Chondrocyte (in vitro differentiated cells): Measurements from ENCODE around the gene MCF2L2. TPM values are rescaled to one million over a fixed set of nuclear protein-coding genes. Genes with fewer than 3 reads are reported as not detected.

Experiments
- DNase-seq: peaks from one replicate; pipeline ENCODE4 v3.0.0; 2021; ENCODE audit warnings: mixed read lengths, low spot score
- H3K27ac Mint-ChIP-seq: one replicate; pipeline ENCODE4 v1.8.0; 2021; ENCODE audit warnings: mild to moderate bottlenecking, moderate library complexity, mixed read lengths; ENCODE audit not compliant: unreplicated experiment
- H3K27me3 Mint-ChIP-seq: 2 replicates; pipeline ENCODE4 v1.8.0; 2021; ENCODE audit warnings: low read depth, mixed read lengths
- H3K36me3 Mint-ChIP-seq: 2 replicates; pipeline ENCODE4 v1.8.0; 2021; ENCODE audit warnings: low read depth, mixed read lengths
- H3K4me1 Mint-ChIP-seq: 2 replicates; pipeline ENCODE4 v1.8.0; 2021; ENCODE audit warnings: low read depth, mild to moderate bottlenecking, mixed read lengths
- H3K4me3 Mint-ChIP-seq: one replicate; pipeline ENCODE4 v1.8.0; 2021; ENCODE audit warnings: mild to moderate bottlenecking, moderate library complexity, mixed read lengths; ENCODE audit not compliant: unreplicated experiment
- H3K9me3 Mint-ChIP-seq: 2 replicates; pipeline ENCODE4 v1.8.0; 2021; ENCODE audit warnings: low read depth, mixed read lengths
- CTCF ChIP-seq: fragments of 200-600 bp; sonication (generic); IDR thresholded peaks from 2 replicates; pipeline ENCODE4 v1.5.0; 2021; ENCODE audit warnings: antibody characterized with exemption, mild to moderate bottlenecking, moderate library complexity
- total RNA-seq: library from RNA; stranded (reverse); gene quantifications from 3 replicates; pipeline ENCODE4 v1.2.1, GENCODE V29; 2021

MCF2L2 gene
- total RNA-seq, 1 donor from 2014 or later = 2.6 TPM

DNA sequence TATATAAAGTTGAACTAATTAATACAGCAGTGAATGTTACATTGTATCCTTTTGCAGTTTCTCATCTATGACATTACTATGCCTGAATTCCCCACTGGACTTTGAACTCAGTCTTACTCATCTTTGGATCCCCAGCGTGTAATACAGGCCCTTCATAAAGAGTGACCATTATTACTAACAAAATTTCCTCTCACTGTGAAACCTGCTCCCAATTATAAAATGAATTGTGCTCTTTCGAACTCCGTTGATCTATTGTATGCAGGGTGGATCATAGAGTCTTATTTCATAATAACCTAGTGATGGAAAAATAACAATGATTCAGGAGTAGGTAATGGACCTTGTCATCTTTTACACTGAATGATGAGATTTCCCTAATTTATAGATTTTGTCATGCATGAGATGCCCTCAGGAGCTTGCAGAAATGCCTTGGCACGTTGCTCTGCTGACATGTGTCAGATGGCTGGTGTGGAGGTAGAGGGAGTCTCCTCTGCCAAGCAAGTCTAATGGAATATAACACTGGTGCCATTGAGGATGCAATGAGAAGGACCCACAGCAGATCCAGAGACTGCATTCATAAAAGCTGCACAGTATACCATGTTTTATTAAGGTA, 149.8 kb downstream of the MCF2L2 start:
- no peak for TF ChIP-seq CTCF
- no peak for DNase-seq
- no peaks in the 10 kb centered on the region for H3K9me3 Mint-ChIP-seq
- no peaks in the 10 kb centered on the region for H3K27me3 Mint-ChIP-seq
- no peaks in the 10 kb centered on the region for H3K36me3 Mint-ChIP-seq
- H3K4me1 Mint-ChIP-seq = peaks cover 24% of the 10 kb centered on the region
- no peak overlapping the region for H3K4me3 Mint-ChIP-seq
- no peak overlapping the region for H3K27ac Mint-ChIP-seq

GRCh38 chr3:183277260-183277659, 151.2 kb downstream of the MCF2L2 start:
- peaks cover 24% of the 10 kb centered on the region for H3K4me1 Mint-ChIP-seq
- TF ChIP-seq CTCF = no peak
- no peak overlapping the region for H3K4me3 Mint-ChIP-seq
- H3K36me3 Mint-ChIP-seq = no peaks in the 10 kb centered on the region
- no peaks in the 10 kb centered on the region for H3K9me3 Mint-ChIP-seq
- DNase-seq = no peak
- no peaks in the 10 kb centered on the region for H3K27me3 Mint-ChIP-seq
- H3K27ac Mint-ChIP-seq = no peak overlapping the region

DNA sequence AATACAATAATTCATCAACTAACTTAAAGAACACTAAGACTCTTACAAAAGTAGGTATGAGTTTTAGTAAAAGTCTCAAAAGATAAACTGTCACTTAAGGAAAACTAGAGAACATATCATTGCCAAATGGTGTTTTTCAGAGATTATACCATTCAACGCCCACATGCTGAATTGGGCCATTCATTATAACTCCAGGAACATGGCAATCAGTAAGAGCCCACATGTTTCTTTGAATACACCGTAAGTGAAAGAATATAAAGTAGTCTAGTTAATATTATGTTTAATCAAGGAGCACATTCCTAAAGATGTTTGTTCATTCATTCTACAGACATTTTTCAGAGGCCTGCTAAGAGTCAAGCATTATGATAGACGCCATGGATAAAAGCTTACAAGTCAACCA, 152.5 kb downstream of the MCF2L2 start:
- H3K4me1 Mint-ChIP-seq = peaks cover 20% of the 10 kb centered on the region
- no peak for DNase-seq
- no peaks in the 10 kb centered on the region for H3K9me3 Mint-ChIP-seq
- H3K4me3 Mint-ChIP-seq = no peak overlapping the region
- no peaks in the 10 kb centered on the region for H3K27me3 Mint-ChIP-seq
- no peak for TF ChIP-seq CTCF
- H3K36me3 Mint-ChIP-seq = no peaks in the 10 kb centered on the region
- H3K27ac Mint-ChIP-seq = peak overlapping the region; percentile 86

GRCh38 chr3:183275418-183275817, 153.0 kb downstream of the MCF2L2 start:
- peaks cover 20% of the 10 kb centered on the region for H3K4me1 Mint-ChIP-seq
- no peak for DNase-seq
- no peak overlapping the region for H3K4me3 Mint-ChIP-seq
- no peaks in the 10 kb centered on the region for H3K36me3 Mint-ChIP-seq
- no peaks in the 10 kb centered on the region for H3K27me3 Mint-ChIP-seq
- H3K27ac Mint-ChIP-seq = peak overlapping the region; percentile 86
- TF ChIP-seq CTCF = no peak
- no peaks in the 10 kb centered on the region for H3K9me3 Mint-ChIP-seq

GRCh38 chr3:183274609-183275008, 153.8 kb downstream of the MCF2L2 start:
- no peaks in the 10 kb centered on the region for H3K27me3 Mint-ChIP-seq
- H3K4me1 Mint-ChIP-seq = peaks cover 20% of the 10 kb centered on the region
- H3K9me3 Mint-ChIP-seq = no peaks in the 10 kb centered on the region
- no peak for TF ChIP-seq CTCF
- DNase-seq = no peak
- H3K4me3 Mint-ChIP-seq = no peak overlapping the region
- H3K36me3 Mint-ChIP-seq = peaks cover 5% of the 10 kb centered on the region
- no peak overlapping the region for H3K27ac Mint-ChIP-seq
